ENCODE data around the gene TTLL11.

The TTLL11 gene

GRCh38 chr9:121814594-121814993 lies 278.5 kb downstream of the TTLL11 start:
- H3K9me3 ChIP-seq (ENCODE audit: severe bottlenecking) = no peaks in the 10 kb centered on the region
- no peaks in the 10 kb centered on the region for H3K27me3 ChIP-seq (ENCODE audit: insufficient read depth, poor library complexity, severe bottlenecking)
- TF ChIP-seq CTCF (IDR thresholded peaks at IDR 0.05; ENCODE audit: poor library complexity, severe bottlenecking) = no peak
- DNase-seq (ENCODE audit: low spot score) = no peak
- H3K27ac ChIP-seq (ENCODE audit: poor library complexity, severe bottlenecking) = no peak overlapping the region
- H3K4me1 ChIP-seq (ENCODE audit: insufficient read depth, poor library complexity, severe bottlenecking) = no peaks in the 10 kb centered on the region
- ATAC-seq (ENCODE audit: low read depth) = no peak
- H3K36me3 ChIP-seq (ENCODE audit: low read depth) = no peaks in the 10 kb centered on the region
- no peak overlapping the region for H3K4me3 ChIP-seq (ENCODE audit: severe bottlenecking)

GRCh38 chr9:121813519-121814210 lies 279.4 kb downstream of the TTLL11 start:
- no peak for TF ChIP-seq CTCF (IDR thresholded peaks at IDR 0.05; ENCODE audit: poor library complexity, severe bottlenecking)
- DNase-seq (ENCODE audit: low spot score) (no peak), ATAC-seq (ENCODE audit: low read depth) (no peak)
- Histone ChIP-seq H3K36me3 (ENCODE audit: low read depth) (no peaks in the 10 kb centered on the region), H3K4me1 (ENCODE audit: insufficient read depth, poor library complexity, severe bottlenecking) (no peaks in the 10 kb centered on the region), H3K27ac (ENCODE audit: poor library complexity, severe bottlenecking) (no peak overlapping the region), H3K9me3 (ENCODE audit: severe bottlenecking) (no peaks in the 10 kb centered on the region), H3K27me3 (ENCODE audit: insufficient read depth, poor library complexity, severe bottlenecking) (no peaks in the 10 kb centered on the region), H3K4me3 (ENCODE audit: severe bottlenecking) (no peak overlapping the region)

GRCh38 chr9:121812159-121812735 lies 280.9 kb downstream of the TTLL11 start:
- no peak for ATAC-seq (ENCODE audit: low read depth)
- Histone ChIP-seq H3K9me3 (ENCODE audit: severe bottlenecking) (no peaks in the 10 kb centered on the region), H3K4me1 (ENCODE audit: insufficient read depth, poor library complexity, severe bottlenecking) (no peaks in the 10 kb centered on the region), H3K4me3 (ENCODE audit: severe bottlenecking) (no peak overlapping the region), H3K36me3 (ENCODE audit: low read depth) (no peaks in the 10 kb centered on the region), H3K27ac (ENCODE audit: poor library complexity, severe bottlenecking) (no peak overlapping the region), H3K27me3 (ENCODE audit: insufficient read depth, poor library complexity, severe bottlenecking) (no peaks in the 10 kb centered on the region)
- no peak for DNase-seq (ENCODE audit: low spot score)
- no peak for TF ChIP-seq CTCF (IDR thresholded peaks at IDR 0.05; ENCODE audit: poor library complexity, severe bottlenecking)

GRCh38 chr9:121811751-121812150 lies 281.4 kb downstream of the TTLL11 start:
- Histone ChIP-seq H3K27me3 (ENCODE audit: insufficient read depth, poor library complexity, severe bottlenecking) (no peaks in the 10 kb centered on the region), H3K27ac (ENCODE audit: poor library complexity, severe bottlenecking) (no peak overlapping the region), H3K4me3 (ENCODE audit: severe bottlenecking) (no peak overlapping the region), H3K4me1 (ENCODE audit: insufficient read depth, poor library complexity, severe bottlenecking) (no peaks in the 10 kb centered on the region), H3K36me3 (ENCODE audit: low read depth) (no peaks in the 10 kb centered on the region), H3K9me3 (ENCODE audit: severe bottlenecking) (no peaks in the 10 kb centered on the region)
- no peak for TF ChIP-seq CTCF (IDR thresholded peaks at IDR 0.05; ENCODE audit: poor library complexity, severe bottlenecking)
- ATAC-seq (ENCODE audit: low read depth) (no peak), DNase-seq (ENCODE audit: low spot score) (no peak)

- no peak overlapping the region for H3K4me3 ChIP-seq (ENCODE audit: severe bottlenecking)
- DNase-seq (ENCODE audit: low spot score) = no peak
- H3K27ac ChIP-seq (ENCODE audit: poor library complexity, severe bottlenecking) = no peak overlapping the region
Observed at GRCh38 chr9:121811140-121811539, 282.0 kb downstream of the TTLL11 start.

More at GRCh38 chr9:121811140-121811539, 282.0 kb downstream of the TTLL11 start:
- Histone ChIP-seq H3K36me3 (ENCODE audit: low read depth) (no peaks in the 10 kb centered on the region), H3K4me1 (ENCODE audit: insufficient read depth, poor library complexity, severe bottlenecking) (no peaks in the 10 kb centered on the region), H3K9me3 (ENCODE audit: severe bottlenecking) (no peaks in the 10 kb centered on the region), H3K27me3 (ENCODE audit: insufficient read depth, poor library complexity, severe bottlenecking) (no peaks in the 10 kb centered on the region)
- ATAC-seq (ENCODE audit: low read depth) = no peak
- no peak for TF ChIP-seq CTCF (IDR thresholded peaks at IDR 0.05; ENCODE audit: poor library complexity, severe bottlenecking)

Measured in RWPE2 (cell line).